ENCODE results near the gene ST14. TPM values are rescaled to one million over a fixed set of nuclear protein-coding genes. Genes with fewer than 3 reads are reported as not detected.

ST14 gene
- polyA plus RNA-seq, 10 donors, result 0.27 to 5.9 (median 0.53) TPM

GRCh38 chr11:130208241-130209127 is 48.9 kb downstream of the ST14 start:
- no peak for DNase-seq

GRCh38 chr11:130209128-130209932 is 49.7 kb downstream of the ST14 start:
- DNase-seq, result no peak

DNA sequence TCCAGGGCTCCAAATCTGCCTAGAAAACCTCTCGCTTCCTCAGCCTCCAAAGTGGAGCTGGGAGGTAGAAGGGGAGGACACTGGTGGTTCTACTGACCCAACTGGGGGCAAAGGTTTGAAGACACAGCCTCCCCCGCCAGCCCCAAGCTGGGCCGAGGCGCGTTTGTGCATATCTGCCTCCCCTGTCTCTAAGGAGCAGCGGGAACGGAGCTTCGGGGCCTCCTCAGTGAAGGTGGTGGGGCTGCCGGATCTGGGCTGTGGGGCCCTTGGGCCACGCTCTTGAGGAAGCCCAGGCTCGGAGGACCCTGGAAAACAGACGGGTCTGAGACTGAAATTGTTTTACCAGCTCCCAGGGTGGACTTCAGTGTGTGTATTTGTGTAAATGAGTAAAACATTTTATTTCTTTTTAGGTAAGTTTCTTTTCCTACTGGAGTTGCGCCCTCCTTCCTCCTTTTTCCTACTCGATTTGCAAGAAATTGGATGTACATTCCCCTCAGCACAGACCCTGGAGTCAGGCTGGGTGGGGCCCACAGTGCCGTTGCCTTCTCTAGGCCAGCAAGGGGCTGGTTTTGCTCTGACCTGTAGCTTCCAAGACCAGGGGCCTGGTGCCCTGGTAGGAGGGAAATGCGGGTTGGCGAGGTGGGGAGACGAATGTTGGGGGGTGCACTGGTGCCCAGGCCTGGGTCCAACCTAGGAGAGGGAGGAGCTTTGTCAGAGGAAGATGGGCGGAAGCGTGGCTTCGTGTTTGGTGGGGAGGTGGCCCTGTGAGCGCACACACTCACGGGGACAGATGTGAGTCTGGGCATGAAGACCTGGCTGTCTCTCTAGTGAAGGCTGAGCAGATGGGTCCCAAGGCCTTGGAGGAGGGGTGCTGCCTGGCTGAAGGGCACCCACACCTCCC is 50.6 kb downstream of the ST14 start:
- no peak for DNase-seq

GRCh38 chr11:130211144-130211543 is 51.6 kb downstream of the ST14 start:
- DNase-seq, result no peak

- DNase-seq, result no peak
These were observed 52.3 kb downstream of the ST14 start for GRCh38 chr11:130211781-130212401.

- no peak for DNase-seq
These were observed 52.9 kb downstream of the ST14 start for GRCh38 chr11:130212431-130212961.

GRCh38 chr11:130213143-130213978 is 53.8 kb downstream of the ST14 start:
- DNase-seq, result peak; percentile 33 to 74 (median 48)

GRCh38 chr11:130213979-130214281 is 54.3 kb downstream of the ST14 start:
- DNase-seq, result no peak

DNA sequence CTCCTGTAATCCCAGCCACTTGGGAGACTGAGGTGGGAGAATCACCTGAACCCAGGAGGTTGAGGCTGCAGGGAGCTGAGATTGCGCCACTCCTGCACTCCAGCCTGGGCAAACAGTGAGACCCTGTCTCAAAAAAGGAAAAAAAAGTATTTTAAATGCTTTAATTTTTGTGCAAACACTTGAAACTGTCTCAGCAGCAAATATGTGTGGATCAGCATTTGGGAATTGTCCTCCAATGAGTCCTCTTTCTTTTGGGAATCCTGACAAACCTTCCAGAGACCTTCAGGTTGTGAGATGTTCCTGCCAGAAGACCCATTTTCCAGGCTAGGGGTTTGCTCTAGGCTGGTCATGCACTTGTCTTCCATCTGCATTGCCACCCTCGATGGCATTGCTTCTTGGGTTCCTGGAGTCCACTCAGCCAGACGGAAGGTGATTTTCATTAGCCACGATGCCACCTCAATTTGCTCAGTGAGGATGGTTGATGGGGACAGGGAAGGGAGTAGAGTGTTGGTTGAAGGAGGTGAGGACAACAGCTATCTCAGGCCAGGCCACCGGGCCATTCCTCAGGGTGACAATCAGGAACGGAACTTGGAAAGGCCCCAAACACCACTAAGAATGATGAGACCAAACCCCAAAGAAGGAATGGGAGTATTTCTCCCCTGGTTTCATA is 55.4 kb downstream of the ST14 start:
- no peak for DNase-seq

- peak in 1 of 3 donors; percentile 28 for DNase-seq
These were observed 56.1 kb downstream of the ST14 start for GRCh38 chr11:130215531-130216220.

- no peak for DNase-seq
These were observed 56.6 kb downstream of the ST14 start for GRCh38 chr11:130216221-130216550.

DNA sequence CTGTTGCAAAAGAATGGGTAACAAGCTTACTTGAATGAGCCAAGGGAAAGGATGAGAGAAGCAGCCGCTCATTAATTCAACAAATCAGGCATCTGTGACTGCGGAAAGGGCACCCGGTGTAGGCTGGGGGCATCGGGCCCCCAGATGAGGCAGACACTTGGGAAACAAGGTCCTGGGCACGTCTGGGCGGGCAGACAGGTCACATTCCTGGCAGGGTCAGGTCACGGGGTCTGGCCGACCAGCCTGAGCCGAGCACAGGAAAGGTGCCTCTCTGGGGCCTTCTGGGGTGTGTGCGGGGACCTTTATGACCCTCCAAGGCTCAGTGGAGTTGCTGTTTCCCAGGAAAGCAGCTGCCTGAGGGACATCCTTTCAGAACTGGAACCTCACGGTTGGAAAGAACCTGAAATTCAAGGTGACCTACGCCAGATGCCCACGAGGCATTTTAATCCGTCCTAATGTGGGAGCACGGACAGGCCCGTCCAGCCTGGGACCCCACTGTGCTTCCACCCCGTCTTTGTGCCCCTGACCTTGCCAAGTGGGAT is 57.1 kb downstream of the ST14 start:
- no peak for DNase-seq

- no peak for DNase-seq
These were observed 57.8 kb downstream of the ST14 start for GRCh38 chr11:130217133-130218031.

GRCh38 chr11:130218501-130219070 is 59.0 kb downstream of the ST14 start:
- no peak for DNase-seq

- DNase-seq, result no peak
These were observed 59.6 kb downstream of the ST14 start for GRCh38 chr11:130219148-130219547.

DNA sequence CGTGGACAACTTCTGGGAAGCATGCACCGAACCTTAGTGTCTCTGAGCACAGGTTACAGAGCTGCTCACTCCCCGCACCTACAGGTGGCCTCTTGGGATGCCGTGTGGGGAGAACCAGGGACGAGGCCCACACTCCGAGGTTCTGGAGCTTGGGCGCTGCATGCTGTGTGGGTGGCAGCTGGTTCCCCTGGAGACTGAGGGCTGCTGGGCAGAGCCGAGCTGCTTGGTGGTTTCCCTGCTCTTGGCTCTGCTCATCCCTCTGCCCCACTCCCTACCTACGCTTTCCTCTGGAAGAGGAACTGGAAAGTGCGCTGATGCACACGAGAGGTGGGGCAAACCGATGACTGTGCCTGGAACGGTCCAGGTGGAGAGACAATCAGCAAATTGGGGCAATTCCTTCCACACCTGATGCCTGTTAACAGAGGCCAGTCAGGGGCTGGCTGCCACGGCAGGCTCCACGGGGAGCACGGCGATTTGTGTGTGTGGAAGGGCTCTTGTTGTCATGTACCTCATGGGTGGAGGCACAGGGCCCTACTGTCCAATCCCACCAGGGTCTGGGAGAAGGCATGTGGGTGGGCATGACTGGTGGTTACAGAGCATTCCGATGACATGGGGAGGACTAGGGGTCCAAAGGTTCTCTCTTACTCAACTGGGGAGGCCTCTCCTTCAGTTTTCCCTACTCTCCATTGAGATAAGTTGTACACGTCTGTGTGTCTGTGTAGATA is 60.9 kb downstream of the ST14 start:
- no peak for DNase-seq
